Measurements from ENCODE around the gene CALML6. TPM values are rescaled to one million over a fixed set of nuclear protein-coding genes. Genes with fewer than 3 reads are reported as not detected.

CALML6 gene
- total RNA-seq, 1 experiment from 2014 or later = 1.7 TPM

GRCh38 chr1:1889847-1890505 lies 25.1 kb upstream of the CALML6 start:
- H4K20me1 ChIP-seq (ENCODE audit: control insufficient read depth, insufficient read depth, insufficient read length) = no peaks in the 10 kb centered on the region
- no CpG with 5 or more reads among the region's 88 CpGs for WGBS (ENCODE audit: extremely low coverage, insufficient read length, low lambda C conversion rate)

More at GRCh38 chr1:1889847-1890505, 25.1 kb upstream of the CALML6 start:
- Histone ChIP-seq H2BK120ac (ENCODE audit: low read depth, low read length, poor library complexity, severe bottlenecking) (no peak overlapping the region), H2BK5ac (ENCODE audit: insufficient read length, low read length) (no peak overlapping the region), H3K27ac (ENCODE audit: insufficient read length, low read depth, low read length) (no peak overlapping the region), H3K23me2 (ENCODE audit: insufficient read length, low read depth, low read length, poor library complexity, severe bottlenecking) (peaks cover 6% of the 10 kb centered on the region), H3K4me2 (ENCODE audit: insufficient read depth, insufficient read length, low read length) (peak overlapping the region; percentile 75), H4K91ac (ENCODE audit: insufficient read length, low read depth, low read length) (no peak overlapping the region), H4K5ac (ENCODE audit: insufficient read length, low read depth, low read length) (peak overlapping the region; percentile 50), H2AK5ac (ENCODE audit: insufficient read length, low read length) (no peak overlapping the region), H3T11ph (ENCODE audit: low read length) (no peak overlapping the region), H3K4ac (ENCODE audit: low read depth, low read length) (peak overlapping the region; percentile 27; the same call in 1 of the 2 replicates), H3K79me1 (ENCODE audit: insufficient read depth, low read depth, low read length, poor library complexity, severe bottlenecking) (no peaks in the 10 kb centered on the region), H4K8ac (replicated peaks; ENCODE audit: insufficient read length, low read depth, low read length) (no peak overlapping the region), H3K79me2 (ENCODE audit: insufficient read depth, low read length) (peaks cover 42% of the 10 kb centered on the region), H3K9ac (ENCODE audit: extremely low read depth, insufficient read length, low read length) (peak overlapping the region; percentile 91), H2BK15ac (ENCODE audit: low read depth, low read length) (no peak overlapping the region), H3K23ac (ENCODE audit: insufficient read length, low read depth, low read length) (no peak overlapping the region), H3K9me3 (ENCODE audit: control insufficient read depth, low read depth, low read length) (no peaks in the 10 kb centered on the region), H2BK20ac (ENCODE audit: low read depth, low read length, poor library complexity, severe bottlenecking) (no peak overlapping the region), H2BK12ac (ENCODE audit: insufficient read length, low read depth, low read length) (peak overlapping the region; percentile 67), H3K27me3 (ENCODE audit: insufficient read depth, low read length) (no peaks in the 10 kb centered on the region; the same call in none of the 2 replicates), H3K4me1 (ENCODE audit: insufficient read depth, low read length) (peaks cover 5% of the 10 kb centered on the region; the same call in 1 of the 2 replicates), H3K18ac (ENCODE audit: insufficient read length, low read depth, low read length) (peak overlapping the region; percentile 87), H3K56ac (ENCODE audit: insufficient read length, low read depth, low read length) (no peak overlapping the region), H2AFZ (ENCODE audit: low read length) (no peak overlapping the region), H3K14ac (ENCODE audit: insufficient read depth, low read length) (peak overlapping the region; percentile 98)
- H3K4me3 Mint-ChIP-seq = peak overlapping the region; percentile 76 to 86
- peaks cover 2% of the 10 kb centered on the region; the same call in 1 of the 2 replicates for H3K27me3 Mint-ChIP-seq (ENCODE audit: low read depth)
- TF ChIP-seq CTCF (conservative IDR thresholded peaks at IDR 0.05) = no peak
- H3K27ac Mint-ChIP-seq = peak overlapping the region in 2 of 3 experiments; percentile 57 to 70; a peak in 5 of 7 replicates
- H3K9me3 Mint-ChIP-seq = peaks cover 0 to 5% of the 10 kb centered on the region in 2 experiments; a peak in 2 of 5 replicates
- no peak for DNase-seq
- peaks cover 8 to 15% (median 12%) of the 10 kb centered on the region in 3 experiments; a peak in 6 of 7 replicates for H3K36me3 Mint-ChIP-seq (ENCODE audit: insufficient read depth in 1 of 3, low read depth in 3 of 3)
- peaks cover 37 to 39% of the 10 kb centered on the region in 2 experiments for H3K4me1 Mint-ChIP-seq

Data from H9 (cell line).